Gastrocnemius medialis (tissue), 4 donors: ENCODE data around the gene GRK4. TPM values are rescaled to one million over a fixed set of nuclear protein-coding genes. Genes with fewer than 3 reads are reported as not detected.

ENCODE experiments used
- ATAC-seq, 2 donors: fragments of 150-250 bp; one replicate each; pipeline ENCODE4 v1.9.1; 2016
- DNase-seq, 2 donors: peaks; one replicate each; pipeline ENCODE4 v3.0.0-alpha.2; 2019
- H3K27ac ChIP-seq, 4 donors: fragments of 200-600 bp; sonication (generic); 1 replicate in 1 of 4; 2 replicates in 3 of 4; pipeline ENCODE4 v1.5.1; 2016 to 2018; ENCODE audit warnings: mild to moderate bottlenecking in 2 of 4, moderate library complexity in 1 of 4
- H3K27me3 ChIP-seq, 3 donors: fragments of 200-600 bp; sonication (generic) in 2 of 3; 1 replicate in 1 of 3; 2 replicates in 2 of 3; pipeline versions ENCODE4 v1.5.1 to v1.6.0; 2016 to 2019; ENCODE audit warnings: mild to moderate bottlenecking in 1 of 3, moderate library complexity in 1 of 3
- H3K36me3 ChIP-seq, 2 donors: fragments of 200-600 bp; sonication (generic) in 1 of 2; one replicate each; pipeline ENCODE4 v1.5.1; 2017 to 2018
- H3K4me1 ChIP-seq, 2 donors: fragments of 200-600 bp; sonication (generic) in 1 of 2; one replicate each; pipeline ENCODE4 v1.5.1; 2016 to 2017; ENCODE audit warnings: mild to moderate bottlenecking in 2 of 2
- H3K4me3 ChIP-seq, 4 donors: fragments of 200-600 bp; sonication (generic) in 3 of 4; 1 replicate in 1 of 4; 2 replicates in 3 of 4; pipeline ENCODE4 v1.5.1; 2016 to 2019; ENCODE audit warnings: mild to moderate bottlenecking in 2 of 4
- H3K9me3 ChIP-seq, 3 donors: fragments of 200-600 bp; sonication (generic) in 2 of 3; 1 replicate in 1 of 3; 2 replicates in 2 of 3; pipeline ENCODE4 v1.5.1; 2016 to 2019
- POLR2A ChIP-seq, 2 donors: fragments of 450-650 bp; IDR thresholded peaks; one replicate each; pipeline ENCODE4 v1.6.1; 2017; ENCODE audit warnings: antibody characterized with exemption in 2 of 2, mild to moderate bottlenecking in 2 of 2, moderate library complexity in 2 of 2
- in situ Hi-C, 4 donors: fragments of 200-750 bp; cut with MboI; loops; one replicate each; pipeline versions ENCODE4 v1.15.0 to v1.8.0; 2017; ENCODE audit warnings: low sequenced_read_pairs in 4 of 4
- intact Hi-C: fragments of 100-400 bp; cut with DNase I; formaldehyde crosslinking; loops from one replicate; pipeline ENCODE4 v1.15.1; 2023; ENCODE audit warnings: low total_unique reads
- total RNA-seq, 4 donors: library from RNA; depleted of rRNA; stranded (reverse); fragments of >200 nt; gene quantifications; one replicate each; pipeline versions ENCODE4 v1.1.0 to v1.2.3, GENCODE V29; 2016
- TF ChIP-seq, protein P1 (sequence below), 5 experiments: fragments of 450-650 bp in 3 of 5; fragments of 200-600 bp in 2 of 5; sonication (generic) in 2 of 5; IDR thresholded peaks in 4 of 5; conservative IDR thresholded peaks in 1 of 5; 1 replicate in 4 of 5; 2 replicates in 1 of 5; pipeline ENCODE4 v1.5.1; 2016 to 2019; ENCODE audit warnings: antibody characterized with exemption in 5 of 5, mild to moderate bottlenecking in 3 of 5, moderate library complexity in 3 of 5

The GRK4 gene
- total RNA-seq, 4 donors from 2014 or later = 2.8 to 5.8 (median 3.7) TPM

DNA sequence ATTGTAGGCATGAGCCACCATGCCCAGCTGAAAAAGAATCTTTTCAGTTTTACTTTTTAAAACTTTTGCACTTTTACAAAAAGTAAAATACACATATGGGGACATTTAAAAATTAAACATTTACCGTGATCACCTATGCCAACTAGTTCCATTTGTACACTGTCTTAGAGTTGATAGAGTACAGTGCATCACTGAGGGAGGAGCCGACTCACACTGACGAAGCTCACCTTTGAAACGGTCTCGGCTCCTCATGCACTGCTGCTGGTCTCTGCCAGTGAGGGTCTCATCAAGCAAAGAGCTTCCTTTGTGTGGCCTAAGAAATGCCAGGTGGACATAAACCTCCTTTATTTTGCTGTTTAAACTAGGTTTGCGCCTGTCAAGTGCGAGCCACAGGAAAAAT lies 50.0 kb downstream of the GRK4 start:
- no peaks in the 10 kb centered on the region for H3K27me3 ChIP-seq
- intact Hi-C loops (no loop called here), in situ Hi-C loops (no loop called here)
- no peak overlapping the region for H3K27ac ChIP-seq
- H3K4me1 ChIP-seq = no peaks in the 10 kb centered on the region
- H3K9me3 ChIP-seq = no peaks in the 10 kb centered on the region
- H3K36me3 ChIP-seq = no peaks in the 10 kb centered on the region
- TF ChIP-seq, protein P1, sequence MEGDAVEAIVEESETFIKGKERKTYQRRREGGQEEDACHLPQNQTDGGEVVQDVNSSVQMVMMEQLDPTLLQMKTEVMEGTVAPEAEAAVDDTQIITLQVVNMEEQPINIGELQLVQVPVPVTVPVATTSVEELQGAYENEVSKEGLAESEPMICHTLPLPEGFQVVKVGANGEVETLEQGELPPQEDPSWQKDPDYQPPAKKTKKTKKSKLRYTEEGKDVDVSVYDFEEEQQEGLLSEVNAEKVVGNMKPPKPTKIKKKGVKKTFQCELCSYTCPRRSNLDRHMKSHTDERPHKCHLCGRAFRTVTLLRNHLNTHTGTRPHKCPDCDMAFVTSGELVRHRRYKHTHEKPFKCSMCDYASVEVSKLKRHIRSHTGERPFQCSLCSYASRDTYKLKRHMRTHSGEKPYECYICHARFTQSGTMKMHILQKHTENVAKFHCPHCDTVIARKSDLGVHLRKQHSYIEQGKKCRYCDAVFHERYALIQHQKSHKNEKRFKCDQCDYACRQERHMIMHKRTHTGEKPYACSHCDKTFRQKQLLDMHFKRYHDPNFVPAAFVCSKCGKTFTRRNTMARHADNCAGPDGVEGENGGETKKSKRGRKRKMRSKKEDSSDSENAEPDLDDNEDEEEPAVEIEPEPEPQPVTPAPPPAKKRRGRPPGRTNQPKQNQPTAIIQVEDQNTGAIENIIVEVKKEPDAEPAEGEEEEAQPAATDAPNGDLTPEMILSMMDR (IDR thresholded peaks at IDR 0.05 in 4 of 5, conservative IDR thresholded peaks at IDR 0.05 in 1 of 5) = no peak
- TF ChIP-seq POLR2A (IDR thresholded peaks at IDR 0.05) = no peak
- ATAC-seq (no peak), DNase-seq (no peak)
- H3K4me3 ChIP-seq = no peak overlapping the region

DNA sequence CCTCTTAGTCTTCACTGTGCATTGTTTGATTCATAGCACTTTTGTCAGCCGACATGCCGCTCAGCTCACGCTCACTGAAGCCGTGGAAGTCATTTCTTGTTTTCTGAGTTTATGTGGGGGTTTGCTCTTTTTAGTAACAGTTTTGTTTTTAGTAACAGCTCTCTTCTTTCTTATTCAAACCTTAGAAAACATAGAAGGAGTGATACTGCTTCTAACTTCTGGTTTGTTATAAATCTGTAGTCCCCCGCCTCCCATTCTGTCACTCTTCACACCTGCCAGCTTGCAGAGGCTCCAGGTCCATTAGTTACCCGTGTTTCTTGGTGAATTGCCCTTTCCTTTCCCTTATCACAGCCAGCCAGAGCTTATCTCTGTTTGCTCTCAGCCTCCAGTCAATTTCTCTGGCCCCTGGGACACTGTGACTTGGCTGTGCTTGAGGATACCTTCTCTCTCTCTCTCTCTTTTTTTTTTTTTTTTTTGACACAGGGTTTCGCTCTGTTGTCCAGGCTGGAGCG lies 50.5 kb downstream of the GRK4 start:
- in situ Hi-C loops (no loop called here), intact Hi-C loops (no loop called here)
- TF ChIP-seq, protein P1 (IDR thresholded peaks at IDR 0.05 in 4 of 5, conservative IDR thresholded peaks at IDR 0.05 in 1 of 5) = no peak
- no peak for TF ChIP-seq POLR2A (IDR thresholded peaks at IDR 0.05)
- no peak overlapping the region for H3K27ac ChIP-seq
- H3K36me3 ChIP-seq = no peaks in the 10 kb centered on the region
- no peaks in the 10 kb centered on the region for H3K27me3 ChIP-seq
- no peak overlapping the region for H3K4me3 ChIP-seq
- no peaks in the 10 kb centered on the region for H3K9me3 ChIP-seq
- H3K4me1 ChIP-seq = no peaks in the 10 kb centered on the region
- DNase-seq (no peak), ATAC-seq (no peak)

DNA sequence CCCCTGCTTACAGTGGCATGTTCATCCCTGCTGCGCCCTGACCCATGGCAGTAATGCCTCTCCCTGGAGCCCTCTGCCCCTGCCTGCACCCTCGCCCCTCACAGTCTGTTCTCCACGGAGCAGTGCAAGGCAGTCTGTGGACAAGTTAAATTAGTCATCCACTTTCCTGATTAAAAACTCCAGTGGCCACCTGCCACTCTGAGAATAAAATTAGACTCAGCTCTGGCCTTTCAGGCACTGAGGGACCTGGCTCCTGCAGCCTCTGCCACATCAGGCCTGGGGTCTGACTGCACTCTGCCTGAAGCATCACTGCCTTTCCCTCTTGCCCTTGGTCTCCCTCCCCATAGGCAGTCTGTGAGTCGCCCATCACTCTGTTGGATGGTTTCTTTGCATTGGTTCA lies 53.6 kb downstream of the GRK4 start:
- Histone ChIP-seq H3K4me3 (no peak overlapping the region), H3K27ac (no peak overlapping the region), H3K27me3 (no peaks in the 10 kb centered on the region), H3K36me3 (no peaks in the 10 kb centered on the region), H3K9me3 (no peaks in the 10 kb centered on the region), H3K4me1 (no peaks in the 10 kb centered on the region)
- no peak for TF ChIP-seq POLR2A (IDR thresholded peaks at IDR 0.05)
- TF ChIP-seq, protein P1 (IDR thresholded peaks at IDR 0.05 in 4 of 5, conservative IDR thresholded peaks at IDR 0.05 in 1 of 5) = no peak
- DNase-seq (no peak), ATAC-seq (no peak)
- intact Hi-C loops = no loop called here
- in situ Hi-C loops = no loop called here

DNA sequence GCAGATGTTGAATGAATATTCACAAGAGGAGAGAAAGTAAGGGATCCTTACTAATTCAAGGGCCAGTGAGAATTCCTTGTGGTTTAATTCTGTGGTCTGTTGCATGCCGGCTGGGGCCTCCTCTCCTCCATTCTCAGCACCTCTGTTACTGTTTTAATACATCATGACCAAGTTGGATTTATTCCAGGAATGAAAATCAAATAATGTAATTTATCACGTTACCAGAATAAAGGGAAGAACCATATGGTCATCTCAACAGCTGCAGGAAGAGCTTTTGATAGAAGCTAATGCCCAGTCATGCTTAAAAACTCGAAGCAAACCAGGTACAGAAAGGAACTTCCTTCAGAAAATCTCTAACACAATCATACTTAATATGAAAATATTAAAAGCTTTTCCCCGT lies 54.1 kb downstream of the GRK4 start:
- Histone ChIP-seq H3K4me3 (no peak overlapping the region), H3K9me3 (no peaks in the 10 kb centered on the region), H3K4me1 (no peaks in the 10 kb centered on the region), H3K27me3 (no peaks in the 10 kb centered on the region), H3K27ac (no peak overlapping the region), H3K36me3 (no peaks in the 10 kb centered on the region)
- intact Hi-C loops (no loop called here), in situ Hi-C loops (no loop called here)
- DNase-seq (no peak), ATAC-seq (no peak)
- no peak for TF ChIP-seq POLR2A (IDR thresholded peaks at IDR 0.05)
- TF ChIP-seq, protein P1 (IDR thresholded peaks at IDR 0.05 in 4 of 5, conservative IDR thresholded peaks at IDR 0.05 in 1 of 5) = no peak
